MCF 10A (cell line): ENCODE measurements around the gene SLC6A7. TPM values are rescaled to one million over a fixed set of nuclear protein-coding genes. Genes with fewer than 3 reads are reported as not detected.
A peak's percentile ranks its signal among the peaks of the same experiment; 100 is the strongest.
"Not testable (repeated sequence)": the region's sequence is repeated elsewhere in the genome, so short reads cannot be mapped to it uniquely, and the experiment has no call there.

Experiments used
- BruUV-seq: library from RNA; stranded (reverse); fragments of 400-500 nt; replicated peaks from 2 replicates; lab custom pipeline; 2021; lab: Mats Ljungman, UMichigan
- CTCF ChIA-PET: fragments of 300-600 bp; sonication (Branson Sonifier 250); formaldehyde crosslinking; extraction: SDS; loops from one replicate; lab custom pipeline; 2021; ENCODE audit warnings: antibody characterized with exemption, inconsistent platforms; lab: Yijun Ruan, JAX
- POLR2A ChIA-PET: fragments of 300-600, 350-650 bp; sonication (Branson Sonifier 250); formaldehyde crosslinking; extraction: SDS; loops from one replicate; lab custom pipeline; 2020; ENCODE audit warnings: antibody characterized with exemption, inconsistent platforms; lab: Yijun Ruan, JAX
- DNase-seq: peaks from one replicate; pipeline ENCODE4 v3.0.0-alpha.2; 2018; ENCODE audit not compliant: unreplicated experiment
- H3K27ac Mint-ChIP-seq: one replicate; pipeline ENCODE4 v1.8.0; 2022; ENCODE audit warnings: mild to moderate bottlenecking, low read depth, mixed read lengths; ENCODE audit not compliant: unreplicated experiment
- H3K27me3 Mint-ChIP-seq: one replicate; pipeline ENCODE4 v1.8.0; 2022; ENCODE audit warnings: mixed read lengths; ENCODE audit not compliant: insufficient read depth, unreplicated experiment
- H3K36me3 Mint-ChIP-seq: one replicate; pipeline ENCODE4 v1.8.0; 2022; ENCODE audit warnings: mild to moderate bottlenecking, moderate library complexity, mixed read lengths; ENCODE audit not compliant: insufficient read depth, unreplicated experiment
- H3K4me1 Mint-ChIP-seq: one replicate; pipeline ENCODE4 v1.8.0; 2022; ENCODE audit warnings: mixed read lengths; ENCODE audit not compliant: insufficient read depth, unreplicated experiment
- H3K4me3 Mint-ChIP-seq: one replicate; pipeline ENCODE4 v1.8.0; 2022; ENCODE audit warnings: mild to moderate bottlenecking, moderate library complexity, mixed read lengths; ENCODE audit not compliant: unreplicated experiment
- H3K9me3 Mint-ChIP-seq: one replicate; pipeline ENCODE4 v1.8.0; 2022; ENCODE audit warnings: mixed read lengths; ENCODE audit not compliant: unreplicated experiment
- CTCF ChIP-seq: fragments of 200-600 bp; IDR thresholded peaks from one replicate; pipeline ENCODE4 v1.8.0; 2022; ENCODE audit warnings: antibody characterized with exemption, mild to moderate bottlenecking; ENCODE audit not compliant: unreplicated experiment
- intact Hi-C: fragments of 100-400 bp; cut with micrococcal nuclease; formaldehyde crosslinking; loops from 2 replicates; pipeline ENCODE4 v1.14.1; 2022
- total RNA-seq: library from RNA; stranded (reverse); gene quantifications from 2 replicates; pipeline ENCODE4 v1.2.3, GENCODE V29; 2022

SLC6A7 gene
- total RNA-seq, 1 experiment from 2014 or later = not detected

GRCh38 chr5:150246429-150246828, 56.6 kb downstream of the SLC6A7 start:
- H3K27ac Mint-ChIP-seq = no peak overlapping the region
- no peak for DNase-seq
- no peaks in the 10 kb centered on the region for H3K27me3 Mint-ChIP-seq
- TF ChIP-seq CTCF = no peak
- H3K4me3 Mint-ChIP-seq = no peak overlapping the region
- no peaks in the 10 kb centered on the region for H3K9me3 Mint-ChIP-seq
- intact Hi-C loops = no loop called here
- H3K36me3 Mint-ChIP-seq = no peaks in the 10 kb centered on the region
- POLR2A ChIA-PET = interaction anchor here (1.4 to 2.0 kb wide), 3 partner anchors 16 to 73 kb away, joined by 4 to 7 read pairs (median 7); no protein-coding TSS in a partner anchor
- H3K4me1 Mint-ChIP-seq = peaks cover 7% of the 10 kb centered on the region
- no TSS peak for BruUV-seq
- CTCF ChIA-PET = interaction anchor here (0.6 to 2.6 kb wide), 10 partner anchors 9 to 246 kb away, joined by 3 to 16 read pairs (median 3); partner anchors contain the start of genes HMGXB3 and TIGD6

DNA sequence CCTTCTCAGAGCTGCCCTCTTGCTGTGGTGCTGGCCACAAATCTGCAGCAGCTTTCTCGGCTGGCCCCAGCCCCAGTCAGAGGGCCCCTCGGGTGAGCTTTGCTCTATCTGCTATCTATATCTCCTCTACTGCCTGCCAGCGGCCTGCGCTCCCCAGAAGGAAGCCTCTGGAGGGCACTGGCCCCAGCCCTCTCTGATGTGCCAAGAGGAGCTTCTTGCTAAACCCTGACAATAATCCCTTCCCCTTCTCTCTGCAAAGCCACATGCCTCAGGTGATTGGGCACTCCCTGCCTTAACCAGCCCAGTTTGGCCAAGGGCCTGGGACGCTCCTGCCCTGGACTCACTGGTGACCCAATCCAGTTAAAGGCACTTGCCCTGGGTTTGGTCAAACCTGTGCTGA, 57.0 kb downstream of the SLC6A7 start:
- Mint-ChIP-seq H3K36me3 (no peaks in the 10 kb centered on the region), H3K4me3 (no peak overlapping the region), H3K4me1 (peaks cover 7% of the 10 kb centered on the region), H3K27me3 (no peaks in the 10 kb centered on the region), H3K9me3 (no peaks in the 10 kb centered on the region), H3K27ac (no peak overlapping the region)
- POLR2A ChIA-PET = interaction anchor here (1.4 to 2.0 kb wide), 3 partner anchors 16 to 73 kb away, joined by 4 to 7 read pairs (median 7); no protein-coding TSS in a partner anchor
- BruUV-seq = no TSS peak
- DNase-seq = peak; percentile 34
- no peak for TF ChIP-seq CTCF
- intact Hi-C loops = no loop called here
- CTCF ChIA-PET = interaction anchor here (0.7 to 2.6 kb wide), 10 partner anchors 8 to 118 kb away, joined by 3 to 16 read pairs (median 4); no protein-coding TSS in a partner anchor

GRCh38 chr5:150247726-150248125, 57.9 kb downstream of the SLC6A7 start:
- Mint-ChIP-seq H3K4me1 (peaks cover 7% of the 10 kb centered on the region), H3K36me3 (no peaks in the 10 kb centered on the region), H3K9me3 (no peaks in the 10 kb centered on the region), H3K27ac (no peak overlapping the region), H3K4me3 (no peak overlapping the region), H3K27me3 (no peaks in the 10 kb centered on the region)
- intact Hi-C loops = no loop called here
- no peak for TF ChIP-seq CTCF
- ChIA-PET CTCF (interaction anchor here (1.0 to 2.6 kb wide), 5 partner anchors 13 to 103 kb away, joined by 3 to 16 read pairs (median 4); no protein-coding TSS in a partner anchor), POLR2A (interaction anchor here (1.6 to 2.0 kb wide), 2 partner anchors 15 to 72 kb away, joined by 7 read pairs; no protein-coding TSS in a partner anchor)
- no peak for DNase-seq
- no TSS peak for BruUV-seq

- H3K36me3 Mint-ChIP-seq, intact Hi-C loops, H3K27ac Mint-ChIP-seq, DNase-seq, H3K9me3 Mint-ChIP-seq, H3K27me3 Mint-ChIP-seq, H3K4me3 Mint-ChIP-seq, H3K4me1 Mint-ChIP-seq, BruUV-seq: not testable (repeated sequence)
- POLR2A ChIA-PET = interaction anchor here (1.1 kb wide), 1 partner anchor 51 kb away, joined by 4 read pairs; no protein-coding TSS in a partner anchor
- CTCF ChIA-PET = interaction anchor here (1.6 to 2.6 kb wide), 2 partner anchors 24 to 102 kb away, joined by 4 to 16 read pairs; no protein-coding TSS in a partner anchor
Measured at GRCh38 chr5:150248493-150248892, 58.6 kb downstream of the SLC6A7 start.
